ENCODE data around the gene PSTPIP2. TPM values are rescaled to one million over a fixed set of nuclear protein-coding genes. Genes with fewer than 3 reads are reported as not detected.

PSTPIP2 gene
- total RNA-seq, 2 experiments from 2014 or later = 5.9 to 6.0 TPM

DNA sequence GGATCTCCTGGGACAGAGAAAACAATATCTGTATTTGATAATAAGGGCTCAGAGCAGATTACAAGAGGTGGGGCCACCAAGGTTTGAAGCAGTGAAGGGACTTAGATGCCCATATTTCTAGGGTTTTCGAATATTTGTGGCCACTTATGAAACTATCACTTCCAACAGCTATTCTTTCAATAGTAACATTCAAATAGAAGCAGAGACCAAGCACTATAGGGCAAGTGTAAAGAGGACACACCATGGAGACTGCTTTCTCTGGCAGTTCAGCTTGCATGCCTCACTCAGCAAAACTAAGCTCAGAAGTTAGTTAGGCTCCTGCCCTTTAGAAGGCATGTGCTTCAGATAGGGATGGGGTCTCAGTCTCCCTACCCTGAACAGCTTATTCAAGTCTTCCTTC, 10.3 kb downstream of the PSTPIP2 start:
- Histone ChIP-seq H3K36me3 (ENCODE audit: insufficient read depth, low read length) (no peaks in the 10 kb centered on the region), H3K9me3 (ENCODE audit: control insufficient read depth in 1 of 2, insufficient read depth in 1 of 2, low read length in 2 of 2) (peaks cover 0 to 3% of the 10 kb centered on the region in 2 experiments), H3K4me3 (ENCODE audit: low read length) (no peak overlapping the region), H3K4me1 (ENCODE audit: insufficient read depth, low read length) (no peaks in the 10 kb centered on the region), H3K27me3 (ENCODE audit: control insufficient read depth in 1 of 2, insufficient read depth in 2 of 2, low read length in 2 of 2) (no peaks in the 10 kb centered on the region), H3K27ac (ENCODE audit: low read depth in 1 of 2, low read length in 2 of 2) (no peak overlapping the region)
- TF ChIP-seq, protein P1, sequence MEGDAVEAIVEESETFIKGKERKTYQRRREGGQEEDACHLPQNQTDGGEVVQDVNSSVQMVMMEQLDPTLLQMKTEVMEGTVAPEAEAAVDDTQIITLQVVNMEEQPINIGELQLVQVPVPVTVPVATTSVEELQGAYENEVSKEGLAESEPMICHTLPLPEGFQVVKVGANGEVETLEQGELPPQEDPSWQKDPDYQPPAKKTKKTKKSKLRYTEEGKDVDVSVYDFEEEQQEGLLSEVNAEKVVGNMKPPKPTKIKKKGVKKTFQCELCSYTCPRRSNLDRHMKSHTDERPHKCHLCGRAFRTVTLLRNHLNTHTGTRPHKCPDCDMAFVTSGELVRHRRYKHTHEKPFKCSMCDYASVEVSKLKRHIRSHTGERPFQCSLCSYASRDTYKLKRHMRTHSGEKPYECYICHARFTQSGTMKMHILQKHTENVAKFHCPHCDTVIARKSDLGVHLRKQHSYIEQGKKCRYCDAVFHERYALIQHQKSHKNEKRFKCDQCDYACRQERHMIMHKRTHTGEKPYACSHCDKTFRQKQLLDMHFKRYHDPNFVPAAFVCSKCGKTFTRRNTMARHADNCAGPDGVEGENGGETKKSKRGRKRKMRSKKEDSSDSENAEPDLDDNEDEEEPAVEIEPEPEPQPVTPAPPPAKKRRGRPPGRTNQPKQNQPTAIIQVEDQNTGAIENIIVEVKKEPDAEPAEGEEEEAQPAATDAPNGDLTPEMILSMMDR (IDR thresholded peaks at IDR 0.05) = no peak
- no peaks in the 10 kb centered on the region for H3K36me3 Mint-ChIP-seq (ENCODE audit: low read depth)
- H3K27me3 Mint-ChIP-seq = no peaks in the 10 kb centered on the region
- H3K4me3 Mint-ChIP-seq = no peak overlapping the region
- H3K4me1 Mint-ChIP-seq (ENCODE audit: low read depth) = no peaks in the 10 kb centered on the region
- intact Hi-C loops (cut with DNase I, micrococcal nuclease) = no loop called here
- H3K27ac Mint-ChIP-seq = no peak overlapping the region
- no peak for ATAC-seq (ENCODE audit: poor library complexity)
- CTCF ChIA-PET = no interaction called here
- no peak for DNase-seq
- H3K9me3 Mint-ChIP-seq = no peaks in the 10 kb centered on the region
- POLR2A ChIA-PET = interaction anchor here (1.0 kb wide), 1 partner anchor 10 kb away, joined by 3 read pairs; no protein-coding TSS in a partner anchor

DNA sequence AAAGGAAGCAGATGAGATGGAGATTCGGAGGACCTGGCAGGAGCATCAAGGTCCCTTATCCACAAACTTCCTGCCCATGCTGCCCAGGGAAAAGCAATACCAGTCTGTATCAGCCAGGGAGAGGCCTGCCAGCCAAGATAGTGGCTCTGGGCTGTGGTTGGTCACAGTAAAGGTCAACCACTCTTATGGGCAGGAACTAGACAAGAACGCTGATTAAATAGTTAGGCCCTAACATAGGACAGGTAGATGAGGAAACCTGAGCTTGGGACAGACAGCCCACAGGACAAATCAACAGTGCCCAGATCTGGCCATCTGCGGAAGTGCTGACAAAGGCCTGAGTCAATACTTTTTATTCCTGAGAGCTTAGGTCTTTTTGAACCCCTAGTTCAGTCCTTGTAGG, 10.7 kb downstream of the PSTPIP2 start:
- Histone ChIP-seq H3K9me3 (ENCODE audit: control insufficient read depth in 1 of 2, insufficient read depth in 1 of 2, low read length in 2 of 2) (peaks cover 0 to 3% of the 10 kb centered on the region in 2 experiments), H3K4me3 (ENCODE audit: low read length) (no peak overlapping the region), H3K27me3 (ENCODE audit: control insufficient read depth in 1 of 2, insufficient read depth in 2 of 2, low read length in 2 of 2) (no peaks in the 10 kb centered on the region), H3K36me3 (ENCODE audit: insufficient read depth, low read length) (no peaks in the 10 kb centered on the region), H3K4me1 (ENCODE audit: insufficient read depth, low read length) (peaks cover 2% of the 10 kb centered on the region), H3K27ac (ENCODE audit: low read depth in 1 of 2, low read length in 2 of 2) (no peak overlapping the region)
- no peak for ATAC-seq (ENCODE audit: poor library complexity)
- peaks cover under 1% of the 10 kb centered on the region for H3K4me1 Mint-ChIP-seq (ENCODE audit: low read depth)
- ChIA-PET CTCF (no interaction called here), POLR2A (interaction anchor here (1.0 kb wide), 1 partner anchor 10 kb away, joined by 3 read pairs; no protein-coding TSS in a partner anchor)
- no peak overlapping the region for H3K4me3 Mint-ChIP-seq
- no peaks in the 10 kb centered on the region for H3K36me3 Mint-ChIP-seq (ENCODE audit: low read depth)
- no peaks in the 10 kb centered on the region for H3K27me3 Mint-ChIP-seq
- intact Hi-C loops (cut with DNase I, micrococcal nuclease) = no loop called here
- TF ChIP-seq, protein P1 (IDR thresholded peaks at IDR 0.05) = no peak
- H3K27ac Mint-ChIP-seq = no peak overlapping the region
- no peaks in the 10 kb centered on the region for H3K9me3 Mint-ChIP-seq
- DNase-seq = no peak

DNA sequence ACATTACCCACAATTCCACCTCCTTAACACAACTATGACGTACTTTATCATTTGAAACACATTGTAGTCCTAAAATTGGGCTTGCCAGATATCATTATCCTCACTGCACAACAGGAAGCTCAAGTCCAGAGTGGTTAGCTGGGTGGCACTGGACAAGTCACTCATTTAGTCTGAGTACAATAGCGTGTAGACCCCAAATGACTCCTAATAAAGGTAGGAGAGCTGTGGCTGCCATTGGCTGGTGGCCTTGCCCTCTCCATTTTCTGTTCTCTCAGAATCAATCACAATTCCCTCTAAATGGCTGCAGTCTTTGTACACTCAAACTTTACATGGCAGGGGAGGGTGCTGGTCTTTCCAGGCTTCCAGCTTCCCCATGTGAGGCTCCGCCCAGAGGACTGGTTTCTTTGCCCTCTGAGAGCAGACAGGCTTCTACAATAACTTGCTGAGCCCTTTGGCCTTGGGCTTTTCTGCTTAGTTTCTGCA, 11.7 kb downstream of the PSTPIP2 start:
- Histone ChIP-seq H3K4me3 (ENCODE audit: low read length) (no peak overlapping the region), H3K4me1 (ENCODE audit: insufficient read depth, low read length) (peaks cover 10% of the 10 kb centered on the region), H3K27ac (ENCODE audit: low read depth in 1 of 2, low read length in 2 of 2) (no peak overlapping the region), H3K36me3 (ENCODE audit: insufficient read depth, low read length) (no peaks in the 10 kb centered on the region), H3K9me3 (ENCODE audit: control insufficient read depth in 1 of 2, insufficient read depth in 1 of 2, low read length in 2 of 2) (peaks cover 0 to 3% of the 10 kb centered on the region in 2 experiments), H3K27me3 (ENCODE audit: control insufficient read depth in 1 of 2, insufficient read depth in 2 of 2, low read length in 2 of 2) (no peaks in the 10 kb centered on the region)
- intact Hi-C loops (cut with DNase I, micrococcal nuclease) = no loop called here
- no peaks in the 10 kb centered on the region for H3K36me3 Mint-ChIP-seq (ENCODE audit: low read depth)
- no peak for DNase-seq
- no peak overlapping the region for H3K4me3 Mint-ChIP-seq
- ChIA-PET POLR2A (no interaction called here), CTCF (no interaction called here)
- peaks cover 10% of the 10 kb centered on the region for H3K4me1 Mint-ChIP-seq (ENCODE audit: low read depth)
- TF ChIP-seq, protein P1 (IDR thresholded peaks at IDR 0.05) = no peak
- H3K27me3 Mint-ChIP-seq = no peaks in the 10 kb centered on the region
- H3K9me3 Mint-ChIP-seq = no peaks in the 10 kb centered on the region
- no peak for ATAC-seq (ENCODE audit: poor library complexity)
- no peak overlapping the region for H3K27ac Mint-ChIP-seq
